ENCODE measurements around the gene CROCC. TPM values are rescaled to one million over a fixed set of nuclear protein-coding genes. Genes with fewer than 3 reads are reported as not detected.

CROCC gene
- total RNA-seq, 1 donor from 2014 or later, result 40.1 TPM

DNA sequence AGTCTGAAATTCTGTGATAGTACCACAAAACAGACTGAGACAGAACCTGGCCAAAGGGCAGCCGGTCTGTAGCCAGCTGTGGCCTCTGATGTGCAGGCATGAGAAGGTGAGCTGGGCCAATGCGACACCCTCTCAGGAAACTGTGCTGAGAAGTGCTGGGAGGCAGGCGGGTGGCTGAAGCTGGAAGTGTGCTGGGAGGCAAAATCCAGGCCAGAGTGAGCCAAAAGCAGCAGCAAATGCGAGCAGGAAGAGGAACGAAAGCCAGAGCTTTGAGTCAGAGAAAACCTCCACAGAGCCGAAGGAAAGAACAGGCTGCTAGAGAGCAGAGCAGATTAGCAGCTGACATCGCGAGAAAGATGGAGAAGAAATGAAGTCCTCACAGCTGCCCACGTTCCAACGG lies 100.2 kb downstream of the CROCC start:
- H3K9me3 Mint-ChIP-seq, result no peaks in the 10 kb centered on the region
- H3K4me3 Mint-ChIP-seq, result no peak overlapping the region
- TF ChIP-seq, protein P1, sequence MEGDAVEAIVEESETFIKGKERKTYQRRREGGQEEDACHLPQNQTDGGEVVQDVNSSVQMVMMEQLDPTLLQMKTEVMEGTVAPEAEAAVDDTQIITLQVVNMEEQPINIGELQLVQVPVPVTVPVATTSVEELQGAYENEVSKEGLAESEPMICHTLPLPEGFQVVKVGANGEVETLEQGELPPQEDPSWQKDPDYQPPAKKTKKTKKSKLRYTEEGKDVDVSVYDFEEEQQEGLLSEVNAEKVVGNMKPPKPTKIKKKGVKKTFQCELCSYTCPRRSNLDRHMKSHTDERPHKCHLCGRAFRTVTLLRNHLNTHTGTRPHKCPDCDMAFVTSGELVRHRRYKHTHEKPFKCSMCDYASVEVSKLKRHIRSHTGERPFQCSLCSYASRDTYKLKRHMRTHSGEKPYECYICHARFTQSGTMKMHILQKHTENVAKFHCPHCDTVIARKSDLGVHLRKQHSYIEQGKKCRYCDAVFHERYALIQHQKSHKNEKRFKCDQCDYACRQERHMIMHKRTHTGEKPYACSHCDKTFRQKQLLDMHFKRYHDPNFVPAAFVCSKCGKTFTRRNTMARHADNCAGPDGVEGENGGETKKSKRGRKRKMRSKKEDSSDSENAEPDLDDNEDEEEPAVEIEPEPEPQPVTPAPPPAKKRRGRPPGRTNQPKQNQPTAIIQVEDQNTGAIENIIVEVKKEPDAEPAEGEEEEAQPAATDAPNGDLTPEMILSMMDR (conservative IDR thresholded peaks at IDR 0.05), result no peak
- H3K36me3 Mint-ChIP-seq, result peaks cover 15% of the 10 kb centered on the region
- H3K4me1 Mint-ChIP-seq (ENCODE audit: unreplicated experiment), result peaks cover 4% of the 10 kb centered on the region
- no peaks in the 10 kb centered on the region for H3K27me3 Mint-ChIP-seq
- DNase-seq (ENCODE audit: extremely low spot score, unreplicated experiment), result no peak
- no peak overlapping the region for H3K27ac Mint-ChIP-seq

Other genes with a start within 250 kb of the CROCC start
- 2,993 and 3,564 TPM in 2 replicates for gene RNU1-4, start 181.4 kb upstream of the CROCC start, total RNA-seq (ENCODE audit: low replicate concordance)
- gene RNU1-2, start 26.0 kb upstream of the CROCC start, total RNA-seq (ENCODE audit: low replicate concordance), result 2,993 and 3,564 TPM in 2 replicates
- gene MFAP2, start 58.7 kb downstream of the CROCC start, total RNA-seq (ENCODE audit: low replicate concordance), result 112 and 158 TPM in 2 replicates
- 66.4 and 80.3 TPM in 2 replicates for gene ATP13A2, start 90.0 kb downstream of the CROCC start, total RNA-seq (ENCODE audit: low replicate concordance)
- 72.7 and 101 TPM in 2 replicates for gene SDHB, start 132.1 kb downstream of the CROCC start, total RNA-seq (ENCODE audit: low replicate concordance)
- gene PADI2, start 197.5 kb downstream of the CROCC start, total RNA-seq (ENCODE audit: low replicate concordance), result 3.5 and 5.6 TPM in 2 replicates

All from type B pancreatic cell (in vitro differentiated cells).